GM12875 (cell line): Measurements from ENCODE around the gene FGF19.

Experiments used
- H3K4me3 ChIP-seq: one replicate; pipeline ENCODE4 v1.5.1; 2011; ENCODE audit warnings: low read depth, low read length, control low read depth
- CTCF ChIP-seq: IDR thresholded peaks from 2 replicates; pipeline ENCODE4 v1.5.1; 2011; ENCODE audit warnings: low read depth, mild to moderate bottlenecking, control low read depth, inconsistent platforms, low read length, moderate library complexity, borderline replicate concordance; ENCODE audit not compliant: insufficient read depth

Gene FGF19

DNA sequence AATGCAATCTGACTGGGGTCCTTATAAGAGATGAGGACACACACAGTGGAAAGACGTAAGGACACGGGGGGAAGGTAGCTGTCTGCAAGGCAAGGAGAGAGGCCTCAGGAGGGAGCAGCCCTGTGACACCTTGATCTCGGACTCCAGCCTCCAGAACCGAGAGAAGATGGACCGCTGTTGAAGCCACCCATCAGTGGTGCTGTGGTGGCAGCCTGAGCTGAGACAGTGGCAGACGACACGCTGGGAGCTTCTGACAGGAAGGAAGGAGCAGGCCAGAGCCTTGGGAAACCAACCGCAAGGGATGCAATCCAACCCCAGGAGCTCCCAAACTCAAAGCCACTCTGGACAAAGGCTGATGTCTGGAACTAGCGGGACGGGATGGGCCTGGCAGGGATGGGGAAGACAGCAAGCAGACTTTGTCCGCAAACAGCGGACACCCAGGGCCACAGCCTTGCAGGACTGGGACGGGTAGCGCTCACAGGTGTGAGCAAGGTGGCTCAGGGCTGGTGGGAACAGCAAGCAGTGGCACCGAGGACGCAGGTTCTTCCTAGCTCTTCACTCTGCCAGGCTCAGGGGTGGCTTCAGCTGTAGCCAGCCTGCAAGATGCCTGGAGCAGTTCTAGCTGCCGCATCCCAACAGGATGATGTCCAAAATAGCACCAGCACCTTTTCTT lies 39.6 kb downstream of the FGF19 start:
- H3K4me3 ChIP-seq: no peak overlapping the region
- TF ChIP-seq CTCF: no peak

DNA sequence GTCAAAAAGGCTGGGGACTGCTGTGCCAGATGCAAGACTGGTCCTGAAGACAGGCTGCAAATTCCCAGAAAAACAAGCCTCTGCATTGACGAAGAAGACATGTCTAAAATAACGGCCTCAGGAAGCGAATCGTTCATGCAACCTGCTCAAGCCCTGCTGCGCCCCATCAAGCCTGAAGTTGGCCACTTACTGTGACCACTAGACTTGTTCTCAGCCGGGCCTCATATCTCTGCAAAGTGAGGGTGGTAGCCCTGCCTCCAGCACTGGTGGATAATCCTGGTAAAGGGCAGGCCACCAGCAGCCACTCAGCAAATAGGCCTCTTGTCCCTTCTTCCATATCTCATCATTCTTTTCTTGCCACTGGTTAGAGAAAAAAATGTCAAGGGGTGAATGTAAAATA lies 40.5 kb downstream of the FGF19 start:
- TF ChIP-seq CTCF: no peak
- H3K4me3 ChIP-seq: no peak overlapping the region

- TF ChIP-seq CTCF: no peak
- H3K4me3 ChIP-seq: no peak overlapping the region
These were observed 41.0 kb downstream of the FGF19 start for GRCh38 chr11:69662806-69663205.

- TF ChIP-seq CTCF: 0 out of 2 replicates have a peak, but pooled peaks have one; percentile 13
- no peak overlapping the region for H3K4me3 ChIP-seq
These were observed 41.7 kb downstream of the FGF19 start for GRCh38 chr11:69662021-69662698.

GRCh38 chr11:69661413-69661715 lies 42.5 kb downstream of the FGF19 start:
- no peak overlapping the region for H3K4me3 ChIP-seq
- no peak for TF ChIP-seq CTCF

- H3K4me3 ChIP-seq: no peak overlapping the region
These were observed 43.8 kb downstream of the FGF19 start for GRCh38 chr11:69660001-69660500.

More at GRCh38 chr11:69660001-69660500, 43.8 kb downstream of the FGF19 start:
- no peak for TF ChIP-seq CTCF
